Fibroblast of lung (primary cell): Measurements from ENCODE around the gene ABAT.

Experiments used
- CTCF ChIP-seq, 2 donors: IDR thresholded peaks in 1 of 2; conservative IDR thresholded peaks in 1 of 2; 1 replicate in 1 of 2; 2 replicates in 1 of 2; pipeline ENCODE4 v1.5.1; 2011 to 2012; ENCODE audit warnings: low read length in 2 of 2, control low read depth in 1 of 2, inconsistent platforms in 1 of 2, low read depth in 1 of 2, mild to moderate bottlenecking in 1 of 2
- EZH2 ChIP-seq: IDR thresholded peaks from 2 replicates; pipeline ENCODE4 v1.5.1; 2012; ENCODE audit warnings: low read length, control low read depth, mild to moderate bottlenecking; ENCODE audit errors: missing control alignments

- TF ChIP-seq EZH2, result no peak
- no peak for TF ChIP-seq CTCF (conservative IDR thresholded peaks at IDR 0.05 in 1 of 2, IDR thresholded peaks at IDR 0.05 in 1 of 2; ENCODE audit: low read depth in 1 of 2, low read length in 2 of 2)
Observed at GRCh38 chr16:8721336-8722024, 47.1 kb downstream of the ABAT start.
